Activated CD4-positive, alpha-beta T cell treated with anti-CD3 and anti-CD28 coated beads, Interleukin-2, amount 50 U/mL, for 1 hour (primary cell): Measurements from ENCODE around the gene B3GAT1.

Source experiments
- DNase-seq: peaks from one replicate; pipeline ENCODE4 v3.0.0-alpha.2; 2020

The B3GAT1 gene

DNA sequence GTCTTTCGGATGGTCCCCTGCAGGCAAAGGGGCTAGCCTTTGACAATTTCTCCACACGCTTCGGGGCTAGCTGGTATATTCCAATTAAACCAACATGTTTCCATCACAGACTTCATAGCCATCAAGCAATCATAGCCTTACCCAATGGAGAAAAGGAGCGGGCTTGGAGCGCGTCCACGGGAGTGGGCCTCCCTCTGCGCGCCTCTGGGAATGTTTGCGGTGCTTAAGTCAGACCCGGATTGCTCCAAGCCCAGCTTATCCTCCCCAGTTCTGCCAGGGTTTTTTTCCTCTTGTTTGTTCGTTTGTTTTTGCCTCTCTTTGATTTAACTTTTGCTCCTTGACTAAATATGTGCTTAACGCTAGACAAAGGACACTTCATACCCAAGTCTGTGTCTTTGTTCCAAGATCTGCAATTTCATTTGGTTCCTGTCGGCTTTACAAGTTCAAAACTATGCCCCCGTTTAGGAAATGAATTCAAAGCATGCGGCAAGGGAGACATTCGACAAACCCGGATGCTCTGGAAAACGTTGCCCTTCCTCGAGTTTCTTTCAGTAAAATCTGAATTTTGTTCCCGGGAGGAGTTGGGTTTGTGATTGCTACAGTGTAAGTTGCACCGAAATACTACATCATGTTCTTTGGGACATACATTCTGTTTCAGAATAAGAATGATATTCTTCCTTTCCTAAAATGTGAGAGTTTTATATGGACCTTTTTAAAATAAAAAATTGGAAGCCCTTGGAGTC lies 81.3 kb downstream of the B3GAT1 start:
- no peak for DNase-seq
